Adrenal gland (tissue), 5 donors: ENCODE measurements around the gene PRICKLE2.

Experiments used
- CTCF ChIP-seq, 6 experiments: fragments of 450-650 bp in 4 of 6; fragments of 200-600 bp in 2 of 6; sonication (generic) in 1 of 6; IDR thresholded peaks; 1 replicate in 5 of 6; 2 replicates in 1 of 6; pipeline versions ENCODE4 v1.5.1 to v1.8.0; 2016 to 2021; ENCODE audit warnings: antibody characterized with exemption in 6 of 6, mild to moderate bottlenecking in 2 of 6, moderate library complexity in 1 of 6
- POLR2A ChIP-seq, 2 donors: fragments of 450-650 bp; IDR thresholded peaks; one replicate each; pipeline ENCODE4 v1.6.1; 2017; ENCODE audit warnings: antibody characterized with exemption in 2 of 2, mild to moderate bottlenecking in 2 of 2, moderate library complexity in 1 of 2
- donor health status: DM: no; HTN: no; CAD: no.

GRCh38 chr3:64268926-64269325 is 43.7 kb upstream of the PRICKLE2 start:
- TF ChIP-seq CTCF (IDR thresholded peaks at IDR 0.05) (no peak), POLR2A (IDR thresholded peaks at IDR 0.05) (no peak)
